GM12878 (cell line): ENCODE results near the gene LSM2. TPM values are rescaled to one million over a fixed set of nuclear protein-coding genes. Genes with fewer than 3 reads are reported as not detected.

Experiments
- ATAC-seq: fragments of 200-7000 bp; cut with Tn5 transposase; 3 replicates; pipeline ENCODE4 v1.9.1; 2020; ENCODE audit warnings: mild to moderate bottlenecking, moderate library complexity
- BruUV-seq: library from RNA; stranded (reverse); fragments of 400-500 nt; replicated peaks from 2 replicates; lab custom pipeline; 2021; lab: Mats Ljungman, UMichigan
- CTCF ChIA-PET: fragments of 300-600 bp; sonication (Branson Sonifier 250); formaldehyde crosslinking; extraction: SDS; loops from one replicate; lab custom pipeline; 2021; ENCODE audit warnings: inconsistent platforms; lab: Yijun Ruan, JAX
- POLR2A ChIA-PET: fragments of 350-600 bp; formaldehyde crosslinking; extraction: SDS; loops from one replicate; lab custom pipeline; 2021; ENCODE audit warnings: inconsistent platforms; lab: Charles Lee
- RAD21 ChIA-PET: fragments of 300-600 bp; sonication (Branson Sonifier 250); formaldehyde crosslinking; loops from one replicate; lab custom pipeline; 2023; ENCODE audit warnings: antibody characterized with exemption; ENCODE audit not compliant: unreplicated experiment; lab: Charles Lee
- SMC1A ChIA-PET: fragments of 300-600 bp; sonication (Branson Sonifier 250); formaldehyde crosslinking; loops from one replicate; lab custom pipeline; 2023; ENCODE audit not compliant: unreplicated experiment, uncharacterized antibody; lab: Charles Lee
- DNase-seq: peaks from one replicate; pipeline ENCODE4 v3.0.0-alpha.2; 2011; ENCODE audit warnings: low read depth, low spot score
- FAIRE-seq: peaks from 3 replicates; lab custom pipeline; 2011; peaks lifted over from hg19 to GRCh38; lab: Jason Lieb, UNC
- H2AFZ ChIP-seq: 2 replicates; pipeline ENCODE4 v1.6.0; 2011; ENCODE audit warnings: low read depth, low read length, control low read depth; ENCODE audit not compliant: control insufficient read depth
- H3K27ac ChIP-seq: 2 replicates; pipeline ENCODE4 v1.5.1; 2011; ENCODE audit warnings: control low read depth; ENCODE audit not compliant: control insufficient read depth, insufficient read depth
- H3K27me3 ChIP-seq, 2 experiments: replicated peaks in 1 of 2; 2 replicates each; pipeline versions ENCODE4 v1.6.0 to v1.6.1; 2011; ENCODE audit warnings: low read length in 1 of 2; ENCODE audit not compliant: control insufficient read depth in 2 of 2, insufficient read depth in 2 of 2
- H3K36me3 ChIP-seq, 2 experiments: 2 replicates each; pipeline ENCODE4 v1.5.1; 2011; ENCODE audit warnings: low read length in 1 of 2; ENCODE audit not compliant: control insufficient read depth in 2 of 2, insufficient read depth in 2 of 2
- H3K4me1 ChIP-seq: 2 replicates; pipeline ENCODE4 v1.6.1; 2011; ENCODE audit warnings: mild to moderate bottlenecking, low read length, moderate library complexity, mixed read lengths; ENCODE audit not compliant: control insufficient read depth, insufficient read depth
- H3K4me2 ChIP-seq: 2 replicates; pipeline ENCODE4 v1.6.0; 2011; ENCODE audit warnings: control low read depth; ENCODE audit not compliant: control insufficient read depth, insufficient read depth
- H3K4me3 ChIP-seq: fragments of 200-600 bp; sonication (generic); 2 replicates; pipeline ENCODE4 v1.5.1; 2016
- H3K79me2 ChIP-seq: 2 replicates; pipeline ENCODE4 v1.6.0; 2011; ENCODE audit warnings: low read length; ENCODE audit not compliant: control insufficient read depth, insufficient read depth
- H3K9ac ChIP-seq: 2 replicates; pipeline ENCODE4 v1.8.0; 2011; ENCODE audit warnings: low read length, control low read depth, mixed read lengths; ENCODE audit not compliant: control insufficient read depth, insufficient read depth
- H3K9me3 ChIP-seq: replicated peaks from 3 replicates; pipeline ENCODE4 v1.5.1; 2011; ENCODE audit warnings: mild to moderate bottlenecking, low read length; ENCODE audit not compliant: control insufficient read depth, insufficient read depth
- H4K20me1 ChIP-seq: 2 replicates; pipeline ENCODE4 v1.6.0; 2011; ENCODE audit not compliant: control insufficient read depth, insufficient read depth
- ATF3 ChIP-seq: IDR thresholded peaks from 2 replicates; pipeline ENCODE4 v1.6.1; 2011; ENCODE audit warnings: low read depth, mild to moderate bottlenecking, low read length, moderate library complexity, borderline replicate concordance; ENCODE audit errors: extremely low read depth
- CUX1 ChIP-seq: IDR thresholded peaks from 2 replicates; pipeline ENCODE4 v1.6.1; 2012; ENCODE audit warnings: improper control_type of control experiment, low read depth, low read length; ENCODE audit not compliant: insufficient replicate concordance
- MLLT1 ChIP-seq: fragments of 450-650 bp; IDR thresholded peaks from 2 replicates; pipeline ENCODE4 v1.6.1; 2016; ENCODE audit warnings: mild to moderate bottlenecking
- NFXL1 ChIP-seq: fragments of 450-650 bp; IDR thresholded peaks from 2 replicates; pipeline ENCODE4 v1.6.1; 2017; ENCODE audit warnings: antibody characterized with exemption, mild to moderate bottlenecking, borderline replicate concordance
- PBX3 ChIP-seq: IDR thresholded peaks from 2 replicates; pipeline ENCODE4 v1.6.1; 2011; ENCODE audit warnings: mild to moderate bottlenecking, low read depth, low read length, moderate library complexity; ENCODE audit not compliant: insufficient replicate concordance
- RB1 ChIP-seq: fragments of 450-650 bp; formaldehyde crosslinking; IDR thresholded peaks from 2 replicates; pipeline ENCODE4 v1.6.1; 2017; ENCODE audit warnings: mild to moderate bottlenecking, borderline replicate concordance
- RUNX3 ChIP-seq: IDR thresholded peaks from 2 replicates; pipeline ENCODE4 v1.6.1; 2012; ENCODE audit warnings: low read length, inconsistent platforms
- YBX1 ChIP-seq: fragments of 450-650 bp; IDR thresholded peaks from 2 replicates; pipeline ENCODE4 v1.6.1; 2016; ENCODE audit warnings: antibody characterized with exemption
- WGBS: methylation state at CpG from one replicate; pipeline ENCODE4 v1.1.6; 2016; ENCODE audit warnings: low lambda C conversion rate; ENCODE audit not compliant: insufficient replicate concordance, insufficient coverage; ENCODE audit errors: missing lambda C conversion rate; 5-methylcytosine and 5-hydroxymethylcytosine counted together
- in situ Hi-C: fragments of 300-500 bp; cut with MboI; formaldehyde crosslinking; loops from 9 replicates; pipeline ENCODE4 v1.14.3; 2018; ENCODE audit warnings: mixed read lengths
- intact Hi-C: fragments of 100-400 bp; cut with micrococcal nuclease; formaldehyde crosslinking; loops from one replicate; pipeline ENCODE4 v1.14.2; 2022; ENCODE audit not compliant: unreplicated experiment
- polyA plus RNA-seq, 11 experiments: library from polyadenylated mRNA; depleted of rRNA in 4 of 11; unstranded in 6 of 11; stranded (reverse) in 5 of 11; fragments of >200 nt; fragmentation: Nextera tagmentation in 4 of 11; fragmentation: Illumina TruSeq in 1 of 11; extraction: Ambion mirVana in 4 of 11; extraction: Trizol in 1 of 11; gene quantifications; 1 replicate in 1 of 11; 2 replicates in 10 of 11; pipeline versions ENCODE4 v1.2.1 to v1.2.3, GENCODE V29; 2011 to 2016; ENCODE audit warnings: inconsistent platforms in 2 of 11, missing spikeins in 2 of 11, low read depth in 1 of 11
- total RNA-seq, 4 experiments: library from RNA; depleted of rRNA in 3 of 4; stranded (reverse); fragments of >200 nt in 3 of 4; fragmentation: Illumina TruSeq in 1 of 4; extraction: Trizol in 1 of 4; gene quantifications; 2 replicates each; pipeline versions ENCODE4 v1.2.1 to v1.2.3, GENCODE V29; 2013 to 2021
- TF ChIP-seq, protein P1 (sequence below): fragments of 450-650 bp; conservative IDR thresholded peaks from 2 replicates; pipeline ENCODE4 v1.6.1; 2017; ENCODE audit warnings: mild to moderate bottlenecking, moderate library complexity

LSM2 gene
- total and polyA plus RNA-seq, 10 of the 15 experiments (the other 5 are each of a cell fraction or from before 2014, with no cell fraction given) = 99.1 to 276 (median 153) TPM

GRCh38 chr6:31768363-31769257 is 38.2 kb downstream of the LSM2 start:
- SMC1A ChIA-PET = interaction anchor here (1.0 to 4.8 kb wide), 11 partner anchors 19 to 130 kb away, joined by 3 to 42 read pairs (median 4); partner anchors contain the start of genes CLIC1, DDAH2, LY6G5C and MSH5
- Histone ChIP-seq H3K4me1 (no peaks in the 10 kb centered on the region), H3K9me3 (no peaks in the 10 kb centered on the region), H3K79me2 (no peaks in the 10 kb centered on the region), H2AFZ (no peak overlapping the region), H3K27ac (no peak overlapping the region), H3K4me3 (no peak overlapping the region), H3K9ac (no peak overlapping the region), H3K27me3 (no peaks in the 10 kb centered on the region), H3K4me2 (no peak overlapping the region), H3K36me3 (no peaks in the 10 kb centered on the region), H4K20me1 (no peaks in the 10 kb centered on the region)
- FAIRE-seq (no peak), ATAC-seq (no peak), DNase-seq (no peak)
- POLR2A ChIA-PET = interaction anchor here (0.5 to 3.0 kb wide), 4 partner anchors 31 to 64 kb away, joined by 3 to 27 read pairs (median 5); partner anchors contain the start of genes CLIC1, HSPA1B and MSH5
- 91% methylated on average over 18 of the region's 18 CpGs for WGBS
- intact Hi-C loops = loop anchor here (1.0 to 2.0 kb wide), 2 partner anchors 40 to 88 kb away; partner anchors contain the start of gene DDAH2
- RAD21 ChIA-PET = interaction anchor here (0.7 to 3.6 kb wide), 9 partner anchors 29 to 146 kb away, joined by 4 to 44 read pairs (median 5); partner anchors contain the start of genes ABHD16A, DDAH2, GPANK1 and MSH5
- in situ Hi-C loops = no loop called here
- CTCF ChIA-PET = interaction anchor here (0.7 to 9.2 kb wide), 18 partner anchors 10 to 192 kb away, joined by 3 to 208 read pairs (median 10); partner anchors contain the start of genes CLIC1, DDAH2, HSPA1A and HSPA1L
- no TSS peak for BruUV-seq
- TF ChIP-seq RB1 (no peak), CUX1 (no peak), NFXL1 (no peak), MLLT1 (no peak), YBX1 (no peak), PBX3 (no peak), ATF3 (no peak), RUNX3 (no peak)
- TF ChIP-seq, protein P1, sequence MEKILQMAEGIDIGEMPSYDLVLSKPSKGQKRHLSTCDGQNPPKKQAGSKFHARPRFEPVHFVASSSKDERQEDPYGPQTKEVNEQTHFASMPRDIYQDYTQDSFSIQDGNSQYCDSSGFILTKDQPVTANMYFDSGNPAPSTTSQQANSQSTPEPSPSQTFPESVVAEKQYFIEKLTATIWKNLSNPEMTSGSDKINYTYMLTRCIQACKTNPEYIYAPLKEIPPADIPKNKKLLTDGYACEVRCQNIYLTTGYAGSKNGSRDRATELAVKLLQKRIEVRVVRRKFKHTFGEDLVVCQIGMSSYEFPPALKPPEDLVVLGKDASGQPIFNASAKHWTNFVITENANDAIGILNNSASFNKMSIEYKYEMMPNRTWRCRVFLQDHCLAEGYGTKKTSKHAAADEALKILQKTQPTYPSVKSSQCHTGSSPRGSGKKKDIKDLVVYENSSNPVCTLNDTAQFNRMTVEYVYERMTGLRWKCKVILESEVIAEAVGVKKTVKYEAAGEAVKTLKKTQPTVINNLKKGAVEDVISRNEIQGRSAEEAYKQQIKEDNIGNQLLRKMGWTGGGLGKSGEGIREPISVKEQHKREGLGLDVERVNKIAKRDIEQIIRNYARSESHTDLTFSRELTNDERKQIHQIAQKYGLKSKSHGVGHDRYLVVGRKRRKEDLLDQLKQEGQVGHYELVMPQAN = no peak
